IPS-18a (cell line): ENCODE measurements around the gene TAS2R4.
"Not testable (repeated sequence)": the region's sequence is repeated elsewhere in the genome, so short reads cannot be mapped to it uniquely, and the experiment has no call there.

Source experiments
- H3K27ac ChIP-seq: one replicate; pipeline ENCODE4 v1.5.1; 2013; ENCODE audit warnings: low read length
- H3K27me3 ChIP-seq: one replicate; pipeline ENCODE4 v1.6.1; 2013; ENCODE audit warnings: mild to moderate bottlenecking, low read length; ENCODE audit not compliant: control insufficient read depth, insufficient read depth
- H3K36me3 ChIP-seq: one replicate; pipeline ENCODE4 v1.6.1; 2013; ENCODE audit warnings: low read depth, low read length; ENCODE audit not compliant: control insufficient read depth
- H3K4me1 ChIP-seq: one replicate; pipeline ENCODE4 v1.6.1; 2013; ENCODE audit warnings: low read depth, low read length; ENCODE audit not compliant: control insufficient read depth
- H3K4me3 ChIP-seq: one replicate; pipeline ENCODE4 v1.5.1; 2013; ENCODE audit warnings: low read length
- H3K9ac ChIP-seq: one replicate; pipeline ENCODE4 v1.6.1; 2013; ENCODE audit warnings: mild to moderate bottlenecking, low read length, moderate library complexity
- H3K9me3 ChIP-seq: one replicate; pipeline ENCODE4 v1.6.1; 2013; ENCODE audit warnings: low read depth, low read length; ENCODE audit not compliant: control insufficient read depth

Gene TAS2R4

DNA sequence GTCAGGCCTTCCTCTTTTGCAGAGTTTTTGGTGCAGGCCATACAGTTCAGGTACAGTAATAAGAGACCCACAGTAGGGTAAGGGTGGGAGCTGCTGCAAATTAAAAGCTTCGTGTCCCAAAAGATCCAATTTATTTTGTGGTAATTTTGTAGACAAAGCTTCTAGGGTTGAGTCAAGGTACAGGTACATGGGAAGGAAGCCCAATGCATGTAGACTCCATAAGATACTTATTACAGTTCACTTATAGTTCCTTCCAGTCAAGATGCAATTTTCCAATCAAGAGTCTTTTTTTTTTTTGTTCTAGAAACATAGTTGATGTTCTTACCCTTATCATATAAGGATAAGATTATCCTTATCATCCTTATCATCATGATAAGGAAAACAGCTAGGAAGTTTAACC lies at the start of gene TAS2R4:
TAS2R4 (plus strand) TSS at position 301 of the 400 bp plus-strand sequence. CDS start 1,815 bp downstream, outside the sequence.
- no peaks in the 10 kb centered on the region for H3K27me3 ChIP-seq
- H3K9ac ChIP-seq = no peak within 1 kb of the TSS
- no peaks in the 10 kb centered on the region for H3K4me1 ChIP-seq
- no peak within 1 kb of the TSS for H3K27ac ChIP-seq
- H3K9me3 ChIP-seq = no peaks in the 10 kb centered on the region
- H3K4me3 ChIP-seq = no peak within 1 kb of the TSS
- H3K36me3 ChIP-seq = peaks cover 4% of the 10 kb centered on the region

DNA sequence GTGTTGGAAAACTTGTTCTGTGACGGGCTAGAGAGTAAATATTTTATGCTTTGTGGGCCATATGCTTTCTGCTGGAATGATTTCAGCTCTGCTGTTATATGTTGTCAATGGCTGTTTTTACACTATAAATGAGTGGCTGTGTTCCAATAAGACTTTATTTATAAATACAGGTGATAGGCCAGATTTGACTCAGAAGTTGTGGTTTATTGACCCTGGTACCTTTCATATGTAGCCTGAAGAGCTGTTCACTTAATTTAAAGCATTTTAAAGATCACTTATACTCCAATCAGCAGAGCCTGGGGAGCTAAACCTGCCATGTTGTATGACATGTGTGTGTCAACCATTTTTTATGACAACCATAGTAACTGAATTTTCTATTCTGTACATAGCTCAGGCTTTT lies 47.5 kb upstream of the TAS2R4 start:
- Histone ChIP-seq H3K36me3 (no peaks in the 10 kb centered on the region), H3K4me3 (no peak overlapping the region), H3K9ac (no peak overlapping the region), H3K4me1 (no peaks in the 10 kb centered on the region), H3K27me3 (no peaks in the 10 kb centered on the region), H3K9me3 (no peaks in the 10 kb centered on the region), H3K27ac (no peak overlapping the region)

- Histone ChIP-seq H3K9me3 (no peaks in the 10 kb centered on the region), H3K9ac (no peak overlapping the region), H3K36me3 (no peaks in the 10 kb centered on the region), H3K4me3 (no peak overlapping the region), H3K4me1 (no peaks in the 10 kb centered on the region), H3K27me3 (no peaks in the 10 kb centered on the region), H3K27ac (no peak overlapping the region)
Measured at GRCh38 chr7:141731476-141732149, 44.9 kb upstream of the TAS2R4 start.

DNA sequence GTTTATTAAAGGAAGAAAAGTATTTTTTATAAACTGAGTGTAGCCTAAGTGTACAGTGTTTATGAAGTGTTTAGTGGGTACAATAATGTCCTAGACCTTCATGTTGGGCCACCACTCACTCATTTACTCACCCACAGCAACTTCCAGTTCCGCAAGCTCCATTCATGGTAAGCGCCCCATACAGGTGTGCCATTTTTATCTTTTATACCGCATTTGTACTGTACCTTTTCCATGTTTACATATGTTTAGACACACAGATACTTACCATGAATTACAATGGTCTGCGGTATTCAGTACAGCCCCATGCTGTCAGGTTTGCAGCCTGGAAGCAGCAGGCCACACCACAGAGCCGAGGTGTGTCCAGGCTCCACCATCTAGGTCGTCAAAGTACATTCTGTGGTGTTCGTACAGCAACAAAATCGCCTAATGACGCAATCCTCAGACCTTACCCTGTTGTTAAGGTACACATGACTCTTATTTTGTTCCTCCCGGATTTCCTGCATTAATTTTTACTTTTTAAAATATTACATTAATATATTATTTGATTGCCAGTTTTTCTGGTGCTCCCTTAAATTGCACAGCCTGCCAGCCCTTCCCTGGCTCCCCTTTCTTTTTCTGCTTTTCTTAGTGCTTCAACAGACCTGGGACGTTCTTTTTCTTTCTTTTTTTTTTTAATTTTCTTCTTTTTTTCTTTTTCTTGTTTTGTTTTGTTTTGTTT lies 39.2 kb upstream of the TAS2R4 start:
- Histone ChIP-seq H3K4me3 (peak overlapping the region; percentile 96), H3K9ac (peak overlapping the region; percentile 97), H3K36me3 (peaks cover 25% of the 10 kb centered on the region), H3K9me3 (no peaks in the 10 kb centered on the region), H3K27ac (no peak overlapping the region), H3K27me3 (no peaks in the 10 kb centered on the region), H3K4me1 (peaks cover 6% of the 10 kb centered on the region)

DNA sequence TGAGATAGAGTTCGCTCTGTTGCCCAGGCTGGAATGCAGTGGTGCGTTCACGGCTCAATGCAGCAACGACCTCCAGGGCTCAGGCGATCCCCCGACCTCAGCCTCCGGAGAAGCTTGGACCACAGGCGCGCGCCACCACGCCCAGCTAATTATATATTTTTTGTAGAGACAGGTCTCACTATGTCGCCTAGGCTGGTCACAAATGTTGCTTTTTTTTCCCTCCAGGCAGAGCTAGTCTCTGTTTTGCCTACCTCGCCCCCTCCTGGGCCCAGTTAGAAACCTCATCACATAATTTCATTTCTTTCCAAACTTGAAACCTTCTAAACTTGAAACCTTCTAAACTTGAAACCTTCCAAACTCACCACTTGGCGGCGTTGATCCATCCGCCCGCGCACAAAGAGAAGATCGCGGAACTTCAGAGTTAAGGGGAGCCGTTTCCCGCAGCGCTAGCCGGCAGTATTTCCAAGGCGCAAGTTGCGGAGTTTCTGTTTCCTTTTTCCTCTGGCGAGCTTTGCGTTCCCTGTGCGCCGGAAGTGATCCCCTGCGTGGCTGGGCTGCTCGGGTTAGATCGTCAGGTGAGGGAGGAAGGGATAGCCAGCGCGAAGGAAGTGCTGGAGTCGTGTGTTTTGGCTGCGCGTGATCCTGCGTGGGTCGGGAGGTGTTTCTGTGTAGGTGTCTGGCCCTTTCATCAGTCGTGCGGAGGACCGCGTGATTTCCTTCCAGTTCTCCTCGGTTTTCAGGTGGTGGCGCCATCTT lies 38.5 kb upstream of the TAS2R4 start, which contains the start of gene SSBP1:
SSBP1 (plus strand) TSS at position 523 of the 756 bp plus-strand sequence. CDS start 809 bp downstream, outside the sequence.
- Histone ChIP-seq H3K9ac (peak within 1 kb of the TSS; percentile 97), H3K4me3 (peak within 1 kb of the TSS; percentile 96), H3K27ac (peak within 1 kb of the TSS; percentile 90), H3K4me1 (peaks cover 6% of the 10 kb centered on the region), H3K36me3 (peaks cover 31% of the 10 kb centered on the region), H3K27me3 (no peaks in the 10 kb centered on the region), H3K9me3 (no peaks in the 10 kb centered on the region)

DNA sequence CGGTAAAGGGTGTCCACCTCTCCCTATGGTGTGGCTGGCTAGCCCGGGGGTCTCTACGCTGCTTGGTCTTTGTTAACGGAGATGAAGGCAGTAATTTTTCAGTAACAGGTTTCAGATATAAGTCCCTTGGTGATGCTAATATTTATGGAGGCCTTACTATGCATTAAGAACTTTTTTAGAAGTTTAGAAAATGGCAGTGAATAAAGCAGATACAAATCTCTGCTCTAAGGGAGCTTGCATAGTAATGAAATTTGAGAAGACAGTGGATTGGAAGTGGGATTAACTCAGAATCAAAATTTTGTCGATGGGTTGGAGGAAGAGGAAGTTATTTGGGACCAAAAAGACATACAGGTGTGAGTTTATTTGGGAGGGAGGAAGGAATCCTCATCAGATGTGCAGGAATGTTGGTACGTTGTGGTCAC lies 37.9 kb upstream of the TAS2R4 start:
- Histone ChIP-seq H3K4me1 (peaks cover 6% of the 10 kb centered on the region), H3K27me3 (no peaks in the 10 kb centered on the region)

GRCh38 chr7:141739250-141739649 lies 37.2 kb upstream of the TAS2R4 start:
- Histone ChIP-seq H3K27ac (peak overlapping the region; percentile 90), H3K36me3 (peaks cover 44% of the 10 kb centered on the region), H3K4me3 (peak overlapping the region; percentile 96), H3K9ac (peak overlapping the region; percentile 97), H3K4me1 (peaks cover 6% of the 10 kb centered on the region), H3K27me3 (no peaks in the 10 kb centered on the region), H3K9me3 (no peaks in the 10 kb centered on the region)

More for the DNA sequence above, 37.9 kb upstream of the TAS2R4 start:
- Histone ChIP-seq H3K4me3 (peak overlapping the region; percentile 96), H3K9me3 (no peaks in the 10 kb centered on the region), H3K27ac (peak overlapping the region; percentile 90), H3K9ac (peak overlapping the region; percentile 97), H3K36me3 (peaks cover 37% of the 10 kb centered on the region)

DNA sequence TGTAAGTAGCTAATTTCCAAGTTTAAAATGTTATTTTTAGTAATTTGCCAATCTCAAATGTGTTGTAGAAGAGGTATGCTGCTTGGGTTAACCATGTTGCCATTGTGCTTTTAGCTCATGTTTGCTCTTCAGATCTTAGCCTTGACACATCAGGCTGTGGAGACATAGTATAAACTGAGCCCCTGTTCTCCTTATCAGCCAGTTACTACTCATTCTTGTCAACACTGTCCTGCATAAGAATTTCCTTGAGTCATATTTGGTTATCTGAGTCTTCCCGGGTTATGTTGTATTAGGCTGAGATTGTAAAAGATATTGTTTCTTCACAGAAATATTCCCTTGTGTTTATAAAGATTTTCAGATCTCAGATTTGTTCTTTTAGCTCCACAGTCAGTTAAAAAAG lies 34.2 kb upstream of the TAS2R4 start:
- Histone ChIP-seq H3K27me3 (no peaks in the 10 kb centered on the region), H3K4me1 (peaks cover 6% of the 10 kb centered on the region), H3K9ac (no peak overlapping the region), H3K4me3 (no peak overlapping the region), H3K27ac (no peak overlapping the region), H3K9me3 (no peaks in the 10 kb centered on the region), H3K36me3 (peaks cover 72% of the 10 kb centered on the region)

DNA sequence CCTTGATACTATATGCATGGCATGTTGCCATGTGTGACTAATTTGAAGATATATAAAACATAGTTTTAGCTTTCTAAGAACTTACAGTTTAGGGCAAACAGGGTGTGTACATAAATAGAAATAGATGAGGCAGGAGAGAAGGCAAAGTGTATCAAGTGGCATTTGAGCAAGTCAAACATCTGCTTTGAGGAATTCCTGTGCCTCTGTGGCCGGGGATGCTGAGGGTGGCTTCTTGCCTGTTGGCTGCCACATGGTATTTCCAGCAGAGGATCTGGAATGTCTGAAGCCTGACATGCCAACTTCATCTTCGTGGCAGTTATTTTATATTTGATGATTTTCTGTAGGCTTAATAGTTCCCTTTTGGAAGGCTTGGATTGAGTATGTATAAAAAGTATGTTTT lies 32.3 kb upstream of the TAS2R4 start:
- Histone ChIP-seq H3K27ac (no peak overlapping the region), H3K4me1 (peaks cover 5% of the 10 kb centered on the region), H3K9me3 (no peaks in the 10 kb centered on the region), H3K4me3 (no peak overlapping the region), H3K9ac (no peak overlapping the region), H3K36me3 (peaks cover 86% of the 10 kb centered on the region), H3K27me3 (no peaks in the 10 kb centered on the region)

GRCh38 chr7:141748396-141748795 lies 28.1 kb upstream of the TAS2R4 start:
- no peak overlapping the region for H3K9ac ChIP-seq
- peaks cover 16% of the 10 kb centered on the region for H3K9me3 ChIP-seq
- H3K27ac ChIP-seq = no peak overlapping the region
- no peak overlapping the region for H3K4me3 ChIP-seq
- H3K27me3 ChIP-seq = no peaks in the 10 kb centered on the region
- peaks cover 88% of the 10 kb centered on the region for H3K36me3 ChIP-seq
- H3K4me1 ChIP-seq = no peaks in the 10 kb centered on the region

DNA sequence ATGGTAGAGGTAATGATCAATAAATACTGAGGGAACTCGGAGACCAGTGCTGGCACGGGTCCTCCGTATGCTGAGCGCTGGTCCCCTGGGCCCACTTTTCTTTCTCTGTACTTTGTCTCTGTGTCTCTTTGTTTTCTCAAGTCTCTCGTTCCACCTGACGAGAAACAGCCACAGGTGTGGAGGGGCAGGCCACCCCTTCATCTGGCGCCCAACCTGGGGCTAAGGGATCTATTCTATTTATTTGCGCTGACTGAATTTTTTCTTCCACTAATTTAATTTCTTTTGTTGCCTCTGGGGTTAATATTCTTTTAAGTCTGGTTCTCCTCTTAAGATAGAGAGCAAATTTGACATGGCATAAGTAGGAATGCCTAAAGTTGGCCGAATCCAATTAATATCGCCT lies 24.6 kb upstream of the TAS2R4 start:
- H3K9ac ChIP-seq, H3K4me1 ChIP-seq, H3K4me3 ChIP-seq, H3K27me3 ChIP-seq, H3K27ac ChIP-seq: not testable (repeated sequence)
- H3K9me3 ChIP-seq = peaks cover 16% of the 10 kb centered on the region
- peaks cover 62% of the 10 kb centered on the region for H3K36me3 ChIP-seq
